ENCODE results near the gene LRRC58. TPM values are rescaled to one million over a fixed set of nuclear protein-coding genes. Genes with fewer than 3 reads are reported as not detected.

LRRC58 gene
- total and polyA plus RNA-seq, 2 donors, result 13.5 to 55.0 TPM

DNA sequence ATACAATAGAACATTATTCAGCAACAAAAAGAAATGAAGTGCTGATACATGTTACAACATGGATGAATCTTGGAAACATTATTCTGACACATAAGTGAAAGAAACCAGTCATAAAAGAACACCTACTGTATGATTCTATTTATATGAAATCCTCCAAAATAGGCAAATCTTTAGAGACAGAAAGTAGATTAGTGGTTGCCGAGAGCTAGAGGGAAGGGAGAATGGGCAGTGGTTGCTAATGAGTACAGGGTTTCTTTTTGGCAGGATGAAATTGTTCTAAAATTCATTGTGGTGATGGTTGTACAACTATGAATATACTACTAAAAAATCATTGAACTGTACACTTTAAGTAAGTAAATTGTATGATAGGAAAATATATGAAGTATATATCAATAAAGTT lies 6.3 kb upstream of the LRRC58 start:
- H3K36me3 ChIP-seq (ENCODE audit: insufficient read depth), result no peaks in the 10 kb centered on the region
- no peak overlapping the region for H3K4me3 ChIP-seq (ENCODE audit: low read depth, low read length)
- H3K4me1 ChIP-seq (ENCODE audit: insufficient read depth), result no peaks in the 10 kb centered on the region
- no peak for DNase-seq (ENCODE audit: extremely low spot score)
- 84% methylated on average over 1 of the region's 1 CpG for WGBS
- no peak overlapping the region for H3K27ac ChIP-seq (ENCODE audit: low read depth)

- Histone ChIP-seq H3K36me3 (ENCODE audit: insufficient read depth) (no peaks in the 10 kb centered on the region), H3K4me1 (ENCODE audit: insufficient read depth) (no peaks in the 10 kb centered on the region), H3K4me3 (ENCODE audit: low read depth, low read length) (no peak overlapping the region), H3K27ac (ENCODE audit: low read depth) (no peak overlapping the region)
- DNase-seq (ENCODE audit: extremely low spot score), result no peak
Observed at GRCh38 chr3:120353463-120353862, 4.3 kb upstream of the LRRC58 start.

GRCh38 chr3:120352017-120352416 lies 2.9 kb upstream of the LRRC58 start:
- 91% methylated on average over 4 of the region's 4 CpGs for WGBS
- H3K4me3 ChIP-seq (ENCODE audit: low read depth, low read length), result no peak overlapping the region
- DNase-seq (ENCODE audit: extremely low spot score), result no peak
- H3K27ac ChIP-seq (ENCODE audit: low read depth), result no peak overlapping the region
- H3K4me1 ChIP-seq (ENCODE audit: insufficient read depth), result no peaks in the 10 kb centered on the region
- no peaks in the 10 kb centered on the region for H3K36me3 ChIP-seq (ENCODE audit: insufficient read depth)

DNA sequence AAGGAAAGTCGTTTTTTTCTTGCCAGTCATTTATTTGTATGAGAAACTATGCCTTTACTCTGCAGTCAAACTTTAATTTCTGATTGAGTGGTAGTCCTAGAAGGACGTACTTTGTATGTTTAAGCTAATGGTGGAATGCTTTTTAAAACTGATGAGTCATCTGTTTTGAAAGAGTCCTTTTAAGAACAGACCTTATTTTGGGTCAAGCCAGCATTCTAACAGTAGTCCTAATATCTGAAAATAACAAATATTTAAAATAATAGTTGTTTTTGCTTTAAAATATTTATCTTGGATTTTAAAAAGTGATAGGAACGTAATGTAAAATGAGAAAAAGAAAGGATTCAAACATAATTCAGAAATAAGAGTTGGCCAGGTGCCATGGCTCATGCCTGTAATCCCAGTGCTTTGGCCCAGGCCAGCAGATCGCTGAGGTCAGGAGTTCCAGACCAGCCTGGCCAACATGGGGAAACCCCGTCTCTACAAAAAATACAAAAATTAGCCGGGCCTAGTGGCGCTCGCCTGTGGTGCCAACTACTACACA lies 1.3 kb upstream of the LRRC58 start:
- DNase-seq (ENCODE audit: extremely low spot score), result no peak
- H3K4me3 ChIP-seq (ENCODE audit: low read depth, low read length), result no peak overlapping the region
- no peak overlapping the region for H3K27ac ChIP-seq (ENCODE audit: low read depth)
- 51% methylated on average over 8 of the region's 8 CpGs for WGBS
- no peaks in the 10 kb centered on the region for H3K36me3 ChIP-seq (ENCODE audit: insufficient read depth)
- no peaks in the 10 kb centered on the region for H3K4me1 ChIP-seq (ENCODE audit: insufficient read depth)

GRCh38 chr3:120349855-120350125 lies 636 bp upstream of the LRRC58 start:
- no peaks in the 10 kb centered on the region for H3K36me3 ChIP-seq (ENCODE audit: insufficient read depth)
- no peaks in the 10 kb centered on the region for H3K4me1 ChIP-seq (ENCODE audit: insufficient read depth)
- no peak for DNase-seq (ENCODE audit: extremely low spot score)
- WGBS, result 6% methylated on average over 6 of the region's 6 CpGs
- H3K27ac ChIP-seq (ENCODE audit: low read depth), result peak overlapping the region; percentile 93
- H3K4me3 ChIP-seq (ENCODE audit: low read depth, low read length), result peak overlapping the region; percentile 85

GRCh38 chr3:120348065-120348990 lies 826 bp downstream of the LRRC58 start:
- peak overlapping the region; percentile 85 for H3K4me3 ChIP-seq (ENCODE audit: low read depth, low read length)
- WGBS, result 2% methylated on average over 41 of the region's 41 CpGs
- H3K27ac ChIP-seq (ENCODE audit: low read depth), result peak overlapping the region; percentile 95
- DNase-seq (ENCODE audit: extremely low spot score), result no peak
- no peaks in the 10 kb centered on the region for H3K36me3 ChIP-seq (ENCODE audit: insufficient read depth)
- H3K4me1 ChIP-seq (ENCODE audit: insufficient read depth), result no peaks in the 10 kb centered on the region

DNA sequence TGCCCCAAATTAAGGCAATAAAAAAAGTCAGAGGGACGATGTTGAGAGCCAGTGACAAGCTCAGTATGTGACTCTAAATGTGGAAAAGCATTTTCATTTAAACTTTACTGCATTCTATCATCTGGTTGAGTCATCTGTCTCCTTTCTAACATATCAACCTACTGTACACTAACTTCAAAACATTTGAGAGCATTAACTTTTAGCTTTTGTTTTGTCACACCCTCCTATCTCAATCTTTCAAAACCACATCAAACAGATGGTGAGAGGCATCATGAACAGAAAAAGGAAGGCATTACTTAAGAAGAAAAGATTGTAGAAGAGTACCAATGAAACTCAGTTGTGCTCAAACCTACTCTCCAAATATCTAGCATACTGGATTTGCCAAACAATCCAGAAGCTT lies 4.8 kb downstream of the LRRC58 start:
- 24% methylated on average over 1 of the region's 1 CpG for WGBS
- DNase-seq (ENCODE audit: extremely low spot score), result no peak
- Histone ChIP-seq H3K36me3 (ENCODE audit: insufficient read depth) (no peaks in the 10 kb centered on the region), H3K27ac (ENCODE audit: low read depth) (no peak overlapping the region), H3K4me1 (ENCODE audit: insufficient read depth) (no peaks in the 10 kb centered on the region), H3K4me3 (ENCODE audit: low read depth, low read length) (no peak overlapping the region)

GRCh38 chr3:120341658-120342346 lies 7.4 kb downstream of the LRRC58 start:
- no peak overlapping the region for H3K27ac ChIP-seq (ENCODE audit: low read depth)
- DNase-seq (ENCODE audit: extremely low spot score), result no peak
- H3K4me3 ChIP-seq (ENCODE audit: low read depth, low read length), result no peak overlapping the region
- H3K4me1 ChIP-seq (ENCODE audit: insufficient read depth), result no peaks in the 10 kb centered on the region
- WGBS, result 88% methylated on average over 8 of the region's 8 CpGs
- no peaks in the 10 kb centered on the region for H3K36me3 ChIP-seq (ENCODE audit: insufficient read depth)

GRCh38 chr3:120339362-120339761 lies 9.8 kb downstream of the LRRC58 start:
- Histone ChIP-seq H3K4me1 (ENCODE audit: insufficient read depth) (no peaks in the 10 kb centered on the region), H3K27ac (ENCODE audit: low read depth) (no peak overlapping the region), H3K36me3 (ENCODE audit: insufficient read depth) (no peaks in the 10 kb centered on the region), H3K4me3 (ENCODE audit: low read depth, low read length) (no peak overlapping the region)
- WGBS, result 99% methylated on average over 3 of the region's 3 CpGs
- DNase-seq (ENCODE audit: extremely low spot score), result no peak

DNA sequence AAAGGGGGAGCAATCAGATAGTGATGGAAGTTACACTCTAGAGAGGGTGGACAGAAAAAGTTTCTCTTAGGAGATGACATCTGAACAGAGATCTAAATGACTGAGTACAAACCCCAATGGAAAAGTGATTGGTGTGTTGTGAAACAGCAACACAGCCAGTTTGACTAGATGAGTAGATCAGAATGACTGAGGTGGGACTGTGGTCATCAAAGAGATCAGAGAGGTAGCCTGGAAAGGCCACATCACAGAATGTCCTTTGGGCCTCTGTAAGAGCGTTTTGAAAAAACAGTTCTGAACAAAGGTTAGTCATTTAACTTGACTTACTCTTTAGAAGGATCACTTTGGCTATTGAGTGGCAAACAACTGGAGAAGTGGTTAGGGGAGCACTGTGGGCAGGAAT lies 10.6 kb downstream of the LRRC58 start:
- 96% methylated on average over 1 of the region's 1 CpG for WGBS
- Histone ChIP-seq H3K36me3 (ENCODE audit: insufficient read depth) (no peaks in the 10 kb centered on the region), H3K27ac (ENCODE audit: low read depth) (no peak overlapping the region), H3K4me1 (ENCODE audit: insufficient read depth) (no peaks in the 10 kb centered on the region), H3K4me3 (ENCODE audit: low read depth, low read length) (no peak overlapping the region)
- no peak for DNase-seq (ENCODE audit: extremely low spot score)

GRCh38 chr3:120332646-120333045 lies 16.5 kb downstream of the LRRC58 start:
- no peak for DNase-seq (ENCODE audit: extremely low spot score)
- Histone ChIP-seq H3K27ac (ENCODE audit: low read depth) (no peak overlapping the region), H3K36me3 (ENCODE audit: insufficient read depth) (peaks cover 3% of the 10 kb centered on the region), H3K4me1 (ENCODE audit: insufficient read depth) (no peaks in the 10 kb centered on the region), H3K4me3 (ENCODE audit: low read depth, low read length) (no peak overlapping the region)
- WGBS, result 95% methylated on average over 8 of the region's 8 CpGs

DNA sequence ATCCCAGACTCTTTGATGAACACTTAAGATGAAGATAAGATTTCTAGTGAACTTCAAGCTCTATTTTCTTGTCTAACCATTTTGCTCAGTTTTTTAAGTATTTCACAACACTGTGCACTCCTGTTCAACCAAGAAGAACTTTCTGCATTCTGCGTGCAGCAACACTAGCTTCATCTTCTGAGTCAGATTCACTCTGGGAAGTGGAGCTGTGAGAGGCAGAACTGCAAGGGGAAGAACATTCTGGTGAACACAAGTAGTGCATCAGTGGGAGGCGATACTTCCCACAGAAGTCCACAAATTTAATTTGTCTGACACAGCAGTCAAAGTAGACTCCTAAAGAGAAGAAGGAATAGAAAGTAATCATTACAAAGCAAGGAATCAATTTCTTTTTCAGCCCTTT lies 18.1 kb downstream of the LRRC58 start:
- Histone ChIP-seq H3K4me3 (ENCODE audit: low read depth, low read length) (no peak overlapping the region), H3K27ac (ENCODE audit: low read depth) (no peak overlapping the region), H3K4me1 (ENCODE audit: insufficient read depth) (no peaks in the 10 kb centered on the region), H3K36me3 (ENCODE audit: insufficient read depth) (peaks cover 4% of the 10 kb centered on the region)
- WGBS, result 97% methylated on average over 2 of the region's 2 CpGs
- no peak for DNase-seq (ENCODE audit: extremely low spot score)

DNA sequence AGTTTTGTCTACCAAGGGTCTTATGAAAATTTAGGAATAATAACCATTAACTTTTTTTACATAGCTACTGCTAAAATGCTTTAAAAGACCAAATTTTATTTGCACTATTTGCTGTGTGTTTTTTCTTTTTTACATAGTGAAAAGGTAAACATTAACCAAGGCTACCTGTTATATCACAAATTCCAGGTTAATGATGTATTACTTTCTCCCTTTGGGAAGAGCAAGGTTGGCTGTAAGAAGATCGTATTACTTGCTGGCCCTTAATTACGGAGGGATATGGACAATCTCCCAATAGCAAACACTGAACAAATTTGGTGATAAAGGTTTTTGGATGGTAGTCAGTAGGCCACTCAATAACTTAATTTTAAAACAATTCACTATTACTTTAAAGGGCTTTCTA lies 22.4 kb downstream of the LRRC58 start:
- peaks cover 5% of the 10 kb centered on the region for H3K36me3 ChIP-seq (ENCODE audit: insufficient read depth)
- no peak overlapping the region for H3K27ac ChIP-seq (ENCODE audit: low read depth)
- 93% methylated on average over 2 of the region's 2 CpGs for WGBS
- H3K4me3 ChIP-seq (ENCODE audit: low read depth, low read length), result no peak overlapping the region
- no peaks in the 10 kb centered on the region for H3K4me1 ChIP-seq (ENCODE audit: insufficient read depth)
- no peak for DNase-seq (ENCODE audit: extremely low spot score)

- no peak overlapping the region for H3K27ac ChIP-seq (ENCODE audit: low read depth)
- no peak for DNase-seq (ENCODE audit: extremely low spot score)
- WGBS, result 45% methylated on average over 1 of the region's 1 CpG
- H3K4me1 ChIP-seq (ENCODE audit: insufficient read depth), result no peaks in the 10 kb centered on the region
- peaks cover 5% of the 10 kb centered on the region for H3K36me3 ChIP-seq (ENCODE audit: insufficient read depth)
- no peak overlapping the region for H3K4me3 ChIP-seq (ENCODE audit: low read depth, low read length)
Observed at GRCh38 chr3:120324190-120324589, 25.0 kb downstream of the LRRC58 start.

All from urinary bladder (tissue), 4 donors.